CD4-positive, alpha-beta T cell treated with Interleukin-4 for 4 hours (primary cell): ENCODE measurements around the gene HS6ST2.

Experiments
- DNase-seq: peaks from one replicate; pipeline ENCODE4 v3.0.0-alpha.2; 2020

HS6ST2 gene

GRCh38 chrX:132603700-132604286 is 354.6 kb downstream of the HS6ST2 start:
- no peak for DNase-seq

GRCh38 chrX:132602701-132603100 is 355.7 kb downstream of the HS6ST2 start:
- no peak for DNase-seq

- DNase-seq, result no peak
Observed at GRCh38 chrX:132594999-132595398, 363.4 kb downstream of the HS6ST2 start.

- no peak for DNase-seq
Observed at GRCh38 chrX:132594129-132594528, 364.3 kb downstream of the HS6ST2 start.

GRCh38 chrX:132592880-132593279 is 365.5 kb downstream of the HS6ST2 start:
- no peak for DNase-seq

- DNase-seq, result no peak
Observed at GRCh38 chrX:132591719-132592275, 366.6 kb downstream of the HS6ST2 start.

- DNase-seq, result no peak
Observed at GRCh38 chrX:132590350-132591026, 367.9 kb downstream of the HS6ST2 start.

- no peak for DNase-seq
Observed at GRCh38 chrX:132584936-132585335, 373.5 kb downstream of the HS6ST2 start.

- no peak for DNase-seq
Observed at GRCh38 chrX:132576939-132577338, 381.5 kb downstream of the HS6ST2 start.
